GM19099 (cell line): ENCODE measurements around the gene GRAMD1B.

ENCODE experiments used
- POLR2A ChIP-seq: IDR thresholded peaks from 3 replicates; pipeline ENCODE4 v1.6.1; 2011; ENCODE audit warnings: low read depth; ENCODE audit not compliant: insufficient read length; ENCODE audit errors: extremely low read depth

Gene GRAMD1B

DNA sequence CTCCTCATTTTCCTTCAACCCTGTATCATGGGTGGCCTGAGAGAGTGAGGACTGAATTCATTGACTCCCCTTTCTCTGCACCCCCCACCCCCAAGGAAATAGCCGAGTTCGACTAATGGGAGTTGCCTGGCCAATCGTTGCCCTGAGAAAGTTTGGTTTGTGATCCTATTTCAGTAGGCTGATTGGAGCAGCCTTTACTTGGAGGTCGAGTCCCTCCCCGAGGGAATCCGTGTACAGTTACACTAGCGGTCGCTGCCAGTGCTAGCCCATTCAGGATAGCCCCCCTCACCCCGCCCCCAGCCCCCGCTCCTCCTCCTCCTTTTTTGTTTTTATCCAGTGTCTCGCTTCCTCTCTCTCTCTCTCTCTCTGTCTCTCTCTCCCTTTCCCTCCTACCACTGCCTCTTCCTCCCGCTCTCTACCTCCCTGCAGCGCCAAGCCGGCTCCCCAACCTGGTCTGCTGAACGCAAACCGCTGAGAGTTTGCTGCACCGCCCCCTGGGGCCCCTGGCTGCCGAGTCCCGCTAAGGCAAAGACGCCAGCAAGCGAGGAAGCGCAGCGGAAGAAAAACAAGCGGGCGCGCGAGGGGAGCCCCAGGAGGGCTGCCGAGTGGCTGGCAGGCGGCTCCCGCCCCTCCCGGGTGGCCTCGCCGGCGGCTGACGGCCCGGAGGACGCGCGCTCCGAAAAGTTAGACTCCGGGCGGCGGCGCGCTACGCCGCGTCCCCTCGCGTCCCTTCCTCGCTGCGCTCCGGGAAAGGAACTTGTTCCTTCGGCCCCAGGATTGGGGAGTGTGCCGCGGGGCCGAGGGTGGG, at the start of gene GRAMD1B:
Gene GRAMD1B, plus strand, starts transcription at position 357 of the 808 bp plus-strand sequence. CDS start 524 bp downstream, outside the sequence.
- TF ChIP-seq POLR2A = no peak

DNA sequence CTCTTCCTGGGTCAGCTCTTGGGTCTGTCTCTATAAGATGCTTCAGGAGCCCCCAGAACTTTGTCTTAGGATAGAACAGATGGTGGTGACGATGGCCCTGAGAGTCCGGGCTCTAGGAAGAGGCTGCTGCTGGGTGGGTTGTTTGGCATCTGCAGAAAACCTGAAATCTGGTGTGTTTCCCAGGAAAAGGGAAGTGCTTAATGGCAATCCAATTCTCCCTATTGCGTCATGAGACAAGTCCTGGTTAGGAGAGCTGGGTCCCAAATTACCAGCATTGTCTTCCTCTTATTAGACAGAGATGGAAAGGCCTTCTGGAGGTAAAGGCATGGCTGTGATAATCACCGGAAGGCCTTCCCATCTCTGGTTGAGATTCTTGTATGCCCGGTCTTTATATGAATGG, 48.9 kb upstream of the GRAMD1B start:
- no peak for TF ChIP-seq POLR2A

DNA sequence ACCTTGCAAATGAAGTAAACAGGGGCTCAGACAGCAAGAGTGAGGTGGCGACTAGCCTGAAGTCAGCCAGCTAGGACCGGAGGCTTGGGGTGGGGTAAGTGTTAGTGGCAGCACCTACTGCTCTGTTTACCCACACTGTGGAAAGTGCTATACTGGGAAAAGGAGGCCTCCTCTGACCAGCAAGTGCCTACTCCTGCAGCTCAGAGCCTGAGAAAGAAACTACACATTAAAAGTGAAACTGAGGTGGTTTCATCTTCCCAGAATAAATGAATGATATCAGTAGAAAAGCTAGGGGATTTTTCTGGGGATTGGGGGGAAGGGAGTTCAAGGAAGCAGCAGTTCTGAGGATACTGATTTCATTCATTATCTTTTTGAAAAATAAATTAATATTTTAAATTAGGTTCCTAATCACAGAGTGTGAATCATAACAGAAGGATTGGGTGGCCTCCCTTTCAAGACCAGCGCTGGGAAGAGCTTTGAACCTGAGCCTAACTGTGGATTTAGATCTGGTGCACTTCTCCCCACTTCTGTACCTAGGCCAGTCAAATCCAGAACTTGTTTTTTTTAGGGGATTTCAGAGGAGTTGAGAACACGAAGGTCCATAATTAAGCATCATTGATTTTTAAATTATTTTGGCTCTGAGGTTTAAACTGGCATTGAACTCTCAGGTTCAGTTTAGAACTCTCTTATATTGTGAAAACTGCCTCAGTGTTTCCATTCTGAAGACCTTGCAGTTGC, 48.1 kb upstream of the GRAMD1B start:
- no peak for TF ChIP-seq POLR2A

DNA sequence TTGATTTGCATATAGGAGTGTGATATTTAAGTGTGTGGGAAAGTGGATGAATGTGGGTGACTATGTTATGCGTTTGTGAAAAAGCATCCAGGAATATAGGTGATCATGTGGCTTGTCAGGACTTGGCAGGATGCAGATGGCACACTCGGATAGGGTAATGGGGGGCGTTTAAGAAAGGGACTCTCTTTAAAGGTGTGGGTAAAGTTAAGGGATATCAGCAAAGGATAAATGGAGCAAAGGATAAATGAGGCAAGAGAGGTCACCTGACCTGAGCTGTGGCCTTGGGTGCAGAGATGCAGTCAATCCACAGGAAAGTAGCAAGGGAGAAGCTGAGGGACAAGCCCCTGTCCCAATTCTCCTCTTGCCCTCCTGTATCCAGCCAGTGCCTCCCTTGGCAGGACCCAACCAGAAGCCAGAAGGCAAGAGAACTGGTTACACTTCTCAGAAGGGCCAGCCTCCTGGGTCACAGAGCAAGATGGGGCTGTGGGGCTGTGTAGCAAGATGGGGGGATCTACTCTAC, 47.5 kb upstream of the GRAMD1B start:
- no peak for TF ChIP-seq POLR2A

DNA sequence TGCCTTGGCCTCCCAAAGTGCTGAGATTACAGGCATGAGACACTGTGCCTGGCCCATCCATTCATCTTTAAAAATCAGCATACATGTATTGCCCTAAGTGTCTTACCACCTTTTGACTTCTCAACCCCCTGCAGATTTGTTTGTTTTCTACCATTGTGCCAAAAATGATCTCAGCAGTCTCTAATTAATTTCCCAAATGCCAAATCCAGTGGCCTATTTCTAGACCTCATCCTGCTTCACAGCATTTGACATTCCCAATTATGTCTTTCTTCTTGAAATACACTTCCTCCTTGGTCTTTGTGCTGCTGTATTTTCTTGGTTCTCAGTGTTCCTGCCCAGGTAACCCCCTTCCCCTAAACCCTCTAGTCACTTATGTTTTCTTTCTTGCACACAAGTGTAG, 46.0 kb upstream of the GRAMD1B start:
- no peak for TF ChIP-seq POLR2A

DNA sequence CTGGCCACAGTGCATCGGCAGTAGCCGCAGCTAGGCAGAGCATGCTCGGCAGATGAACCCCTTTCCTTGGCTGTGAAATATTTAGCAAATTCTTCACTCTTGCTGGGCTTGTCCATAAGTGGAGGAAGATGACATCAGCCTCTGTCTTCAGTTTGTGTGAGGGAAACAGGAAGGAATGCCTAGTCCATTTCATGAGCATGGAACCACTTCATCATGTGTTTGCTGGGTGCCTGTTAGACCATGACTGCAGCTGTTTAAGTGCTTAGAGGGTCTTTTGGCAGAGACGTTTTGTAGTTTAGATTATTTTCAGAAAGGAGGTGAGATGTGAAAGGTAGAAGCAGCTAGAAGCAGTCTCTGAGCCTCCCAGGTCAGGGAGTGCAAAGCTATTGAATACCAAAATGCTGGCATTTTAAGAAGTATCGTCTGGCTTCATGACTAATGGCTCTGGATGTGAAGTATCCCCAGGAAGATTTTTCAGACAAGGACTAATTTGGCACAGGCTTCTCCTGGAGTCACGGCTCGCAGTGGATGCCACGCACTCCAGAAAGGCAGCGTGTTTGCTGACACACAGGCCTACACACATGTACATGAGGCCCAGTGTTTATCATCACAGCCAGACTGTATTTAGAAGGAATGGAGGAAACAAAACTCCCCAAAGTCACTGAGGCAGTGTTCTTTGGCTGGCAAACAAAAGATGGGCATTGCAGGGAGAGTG, 43.1 kb upstream of the GRAMD1B start:
- TF ChIP-seq POLR2A = no peak

DNA sequence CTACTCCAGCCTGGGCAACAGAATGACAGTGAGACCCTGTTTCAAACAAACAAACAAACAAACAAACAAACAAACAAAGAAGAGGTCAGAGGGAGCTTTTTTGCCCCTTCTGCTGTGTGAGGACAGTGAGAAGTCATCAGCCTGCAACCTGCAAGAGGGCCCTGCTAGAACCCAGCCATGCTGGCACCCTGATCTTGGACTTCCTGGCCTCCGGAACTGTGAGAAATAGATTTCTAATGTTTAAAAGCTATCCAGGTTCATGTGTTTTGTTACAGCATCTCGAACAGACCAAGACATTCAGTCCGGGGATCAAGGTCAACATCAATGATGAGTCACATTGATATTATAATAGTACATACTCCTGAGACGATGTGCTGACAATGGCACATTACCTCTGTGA, 41.4 kb upstream of the GRAMD1B start:
- no peak for TF ChIP-seq POLR2A

DNA sequence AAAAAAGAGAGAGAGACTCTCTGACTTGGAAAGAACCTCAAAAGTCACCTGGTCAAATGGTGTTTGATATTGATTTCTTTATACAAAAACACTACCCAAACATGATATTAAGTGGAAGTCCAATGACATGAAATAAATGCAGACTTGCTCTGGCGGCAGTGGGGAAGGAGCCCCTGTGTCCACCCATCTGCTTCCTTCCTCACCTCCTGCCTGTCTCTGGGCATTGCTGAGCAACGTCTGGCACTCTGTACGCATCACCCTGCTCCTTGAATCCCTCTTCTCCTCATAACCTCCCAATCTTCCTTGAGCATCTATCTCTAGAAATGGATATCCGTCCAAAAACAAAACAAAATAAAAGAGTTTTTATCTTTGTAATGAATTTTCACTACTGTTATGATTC, 39.9 kb upstream of the GRAMD1B start:
- TF ChIP-seq POLR2A = no peak

DNA sequence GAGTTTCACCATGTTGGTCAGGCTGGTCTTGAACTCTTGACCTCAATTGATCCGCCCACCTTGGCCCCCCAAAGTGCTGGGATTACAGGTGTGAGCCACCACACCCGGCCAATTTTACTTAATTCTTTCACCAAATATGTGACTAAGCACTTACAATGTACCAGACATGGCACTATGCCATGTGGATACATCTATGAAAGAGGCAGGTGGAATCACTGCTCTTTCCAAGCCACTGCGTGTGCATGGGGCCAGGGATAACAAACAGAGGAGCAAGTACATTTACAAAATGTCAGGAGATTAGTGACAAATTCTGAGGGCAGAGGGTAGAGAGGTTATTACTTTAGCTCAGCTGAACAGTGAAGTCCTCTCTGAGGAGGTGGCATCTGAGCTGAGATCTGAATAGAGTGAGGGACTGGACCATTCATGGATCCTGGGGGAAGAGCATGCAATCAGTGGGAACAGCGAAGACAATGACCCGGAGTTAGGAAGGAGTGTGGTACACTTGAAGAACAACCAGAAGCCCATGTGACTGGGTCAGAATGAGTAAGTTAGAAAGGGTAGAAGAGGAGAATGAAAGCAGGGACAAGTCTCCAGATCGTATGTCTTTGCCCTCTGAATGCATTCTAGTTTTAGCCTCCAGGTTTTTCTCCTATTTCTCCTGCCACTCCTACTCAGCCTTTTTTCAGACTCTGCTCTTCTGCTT, 38.3 kb upstream of the GRAMD1B start:
- TF ChIP-seq POLR2A = no peak

DNA sequence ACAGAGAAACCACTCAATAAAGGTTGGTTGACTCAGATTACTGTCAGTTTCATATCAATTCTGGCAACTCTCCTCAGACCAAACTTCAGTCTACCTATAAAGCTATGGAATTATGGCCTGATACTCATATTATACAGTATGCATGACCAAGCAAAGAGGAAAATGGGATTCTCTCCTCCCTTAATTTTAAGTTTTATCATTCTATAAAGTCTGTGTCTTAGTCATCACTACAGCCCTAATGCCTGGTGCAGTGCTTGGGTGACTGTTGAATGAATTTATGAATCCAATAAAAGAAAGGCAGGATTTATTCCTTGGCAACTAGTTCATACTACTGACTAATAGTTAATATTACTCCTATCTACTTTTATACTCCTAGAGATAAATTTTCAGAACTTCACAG, 37.6 kb upstream of the GRAMD1B start:
- TF ChIP-seq POLR2A = no peak

DNA sequence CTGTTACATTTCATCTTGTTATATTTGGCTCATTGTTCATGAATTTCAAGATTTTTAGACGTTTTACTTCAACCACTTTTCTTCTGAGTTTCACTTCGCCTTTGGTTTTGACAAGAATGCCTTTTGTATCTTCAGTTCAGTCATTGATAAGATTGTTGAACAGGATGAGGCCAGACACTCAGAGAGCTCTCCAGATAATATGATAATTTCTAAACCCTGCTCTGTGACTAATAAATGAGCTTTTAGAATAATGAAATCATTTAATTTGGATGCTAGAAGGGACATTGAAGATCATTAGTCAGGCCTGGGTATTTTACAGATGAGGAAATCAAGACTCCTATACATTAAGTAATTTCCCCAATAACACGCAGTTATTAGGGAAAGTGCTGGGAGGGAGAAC, 37.2 kb upstream of the GRAMD1B start:
- no peak for TF ChIP-seq POLR2A

DNA sequence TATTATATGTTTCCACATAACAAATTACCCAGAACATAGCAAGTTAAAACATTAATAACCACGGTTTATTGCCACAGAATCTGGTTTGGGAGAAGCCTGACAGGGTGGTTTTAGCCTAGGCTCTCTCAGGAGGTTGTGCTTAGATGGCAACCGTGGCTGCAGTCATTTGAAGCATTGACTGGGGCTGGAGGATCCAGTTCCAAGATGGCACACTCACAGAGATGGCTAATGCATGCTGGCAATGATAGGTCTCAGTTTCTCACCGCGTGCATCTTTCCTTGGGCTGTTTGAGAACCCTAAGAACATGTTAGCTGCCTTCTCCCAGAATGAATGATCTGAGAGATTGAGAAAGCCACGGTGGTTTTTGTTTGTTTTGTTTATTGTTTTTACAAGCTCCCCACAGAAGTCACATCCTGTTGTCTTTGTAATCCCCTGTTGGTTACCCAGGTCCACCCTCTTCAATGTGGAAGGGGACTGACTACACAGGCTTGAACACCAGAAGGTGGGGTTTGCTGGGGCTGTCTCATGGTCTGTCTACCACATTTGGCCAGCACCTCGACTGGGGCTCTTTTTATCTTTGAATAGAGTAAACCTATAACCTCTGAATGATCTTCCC, 36.6 kb upstream of the GRAMD1B start:
- no peak for TF ChIP-seq POLR2A

DNA sequence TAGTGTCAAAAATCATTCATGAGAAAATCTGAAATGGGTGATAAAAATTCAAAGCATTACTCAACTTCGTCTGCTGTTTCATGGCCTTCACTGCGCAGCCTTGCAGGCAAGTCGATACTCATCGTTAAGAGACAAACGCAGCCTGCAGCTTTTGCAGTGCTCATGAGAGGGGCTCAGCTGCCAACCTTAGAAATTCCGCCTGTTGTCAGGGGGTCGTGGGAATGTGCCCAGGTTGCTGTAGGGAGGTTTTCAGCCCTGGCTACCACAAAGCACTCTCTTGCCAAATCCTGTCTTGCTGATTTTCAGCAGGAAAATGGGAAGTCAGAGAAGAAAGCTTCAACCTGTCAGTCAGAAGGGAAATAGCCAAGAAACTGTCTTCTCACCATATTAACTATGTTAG, 25.4 kb upstream of the GRAMD1B start:
- TF ChIP-seq POLR2A = no peak

DNA sequence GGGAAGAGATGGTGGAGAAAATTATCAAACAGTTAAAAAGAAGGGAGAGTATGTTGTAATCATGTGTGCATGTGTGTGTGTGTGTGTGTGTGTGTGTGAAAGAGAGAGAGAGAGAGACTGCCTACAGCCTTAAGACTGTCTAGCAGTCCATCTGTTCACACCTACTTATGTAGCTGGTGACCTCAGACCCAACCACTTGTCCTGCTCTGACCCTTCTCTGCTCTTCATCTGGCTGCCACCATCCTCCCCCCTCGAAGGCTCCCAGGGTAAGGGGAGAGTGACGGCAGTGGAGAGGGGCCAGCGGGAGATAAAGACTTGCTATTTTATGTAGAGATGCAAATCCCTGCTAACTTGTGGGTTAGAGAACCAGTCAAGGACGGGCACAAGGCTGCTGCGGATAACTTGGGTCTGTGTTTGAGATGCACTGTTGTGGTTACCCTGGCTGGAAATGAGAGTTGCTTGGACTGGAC, 24.9 kb upstream of the GRAMD1B start:
- TF ChIP-seq POLR2A = no peak
